HepG2 (cell line): ENCODE results near the gene ANKRD12. TPM values are rescaled to one million over a fixed set of nuclear protein-coding genes. Genes with fewer than 3 reads are reported as not detected.

Experiments
- FOXM1 ChIP-seq: sonication (generic); formaldehyde crosslinking; IDR thresholded peaks from 2 replicates; pipeline ENCODE4 v1.5.0; 2020; ENCODE audit warnings: missing genetic modification reagents
- HMGA1 ChIP-seq: sonication (generic); formaldehyde crosslinking; conservative IDR thresholded peaks from 2 replicates; pipeline ENCODE4 v1.4.0; 2020; ENCODE audit warnings: missing genetic modification reagents
- IRF9 ChIP-seq: sonication (generic); formaldehyde crosslinking; IDR thresholded peaks from 2 replicates; pipeline ENCODE4 v1.8.0; 2022; ENCODE audit warnings: missing genetic modification reagents, mild to moderate bottlenecking, borderline replicate concordance
- MEIS2 ChIP-seq: sonication (generic); formaldehyde crosslinking; IDR thresholded peaks from 2 replicates; pipeline ENCODE4 v1.9.0; 2021; ENCODE audit warnings: mild to moderate bottlenecking, missing genetic modification reagents
- PAXIP1 ChIP-seq: sonication (generic); formaldehyde crosslinking; conservative IDR thresholded peaks from 2 replicates; pipeline ENCODE4 v1.4.0; 2020; ENCODE audit warnings: mild to moderate bottlenecking, missing genetic modification reagents, moderate library complexity
- PRMT3 ChIP-seq: sonication (generic); formaldehyde crosslinking; IDR thresholded peaks from 2 replicates; pipeline ENCODE4 v1.8.1; 2022; ENCODE audit warnings: low read depth, mild to moderate bottlenecking, moderate library complexity, missing genetic modification reagents, borderline replicate concordance
- SIN3A ChIP-seq: IDR thresholded peaks from 2 replicates; pipeline ENCODE4 v1.6.1; 2011; ENCODE audit warnings: low read depth, mild to moderate bottlenecking, control low read depth, low read length, borderline replicate concordance
- ZNF253 ChIP-seq: sonication (generic); formaldehyde crosslinking; IDR thresholded peaks from 2 replicates; pipeline ENCODE4 v1.8.0; 2022; ENCODE audit warnings: mild to moderate bottlenecking, missing genetic modification reagents, borderline replicate concordance
- ZNF33B ChIP-seq: sonication (generic); formaldehyde crosslinking; IDR thresholded peaks from 2 replicates; pipeline ENCODE4 v1.5.1; 2020; ENCODE audit warnings: mild to moderate bottlenecking, missing genetic modification reagents
- ZNF407 ChIP-seq: sonication (generic); formaldehyde crosslinking; IDR thresholded peaks from one replicate; pipeline ENCODE4 v1.5.1; 2020; ENCODE audit warnings: mild to moderate bottlenecking, missing genetic modification reagents; ENCODE audit errors: not compliant biosample characterization
- ZNF616 ChIP-seq: sonication (generic); formaldehyde crosslinking; IDR thresholded peaks from 2 replicates; pipeline ENCODE4 v1.5.0; 2020; ENCODE audit warnings: low read depth, mild to moderate bottlenecking, missing genetic modification reagents
- polyA plus RNA-seq, 8 experiments: library from polyadenylated mRNA; depleted of rRNA in 3 of 8; stranded (reverse) in 7 of 8; unstranded in 1 of 8; fragments of >200 nt; fragmentation: Illumina TruSeq in 4 of 8; extraction: Trizol in 4 of 8; gene quantifications; 2 replicates each; pipeline versions ENCODE4 v1.2.1 to v1.2.3, GENCODE V29; 2011 to 2016; ENCODE audit warnings: low read depth in 4 of 8, missing spikeins in 1 of 8, mixed read lengths in 1 of 8; ENCODE audit not compliant: insufficient read depth in 1 of 8
- total RNA-seq, 5 experiments: library from RNA; depleted of rRNA; stranded (reverse); fragments of >200 nt; fragmentation: Illumina TruSeq; extraction: Trizol; gene quantifications; 2 replicates each; pipeline ENCODE4 v1.2.3, GENCODE V29; 2016; ENCODE audit warnings: low read depth in 1 of 5
- TF ChIP-seq, protein P1 (sequence below): sonication (generic); formaldehyde crosslinking; IDR thresholded peaks from 2 replicates; pipeline ENCODE4 v1.8.1; 2023; ENCODE audit warnings: mild to moderate bottlenecking, missing genetic modification reagents
- TF ChIP-seq, protein P2 (sequence below): fragments of 450-650 bp; IDR thresholded peaks from 2 replicates; pipeline ENCODE4 v1.6.1; 2016

The ANKRD12 gene
- total and polyA plus RNA-seq, 2 of the 13 experiments (the other 11 are each of a cell fraction or from before 2014, with no cell fraction given), result 6.0 to 23.2 TPM

GRCh38 chr18:9334973-9335696, 198.6 kb downstream of the ANKRD12 start (continued):
- TF ChIP-seq PRMT3 (CRISPR knock-in tag), result no peak
- no peak for TF ChIP-seq IRF9
- TF ChIP-seq, protein P1, sequence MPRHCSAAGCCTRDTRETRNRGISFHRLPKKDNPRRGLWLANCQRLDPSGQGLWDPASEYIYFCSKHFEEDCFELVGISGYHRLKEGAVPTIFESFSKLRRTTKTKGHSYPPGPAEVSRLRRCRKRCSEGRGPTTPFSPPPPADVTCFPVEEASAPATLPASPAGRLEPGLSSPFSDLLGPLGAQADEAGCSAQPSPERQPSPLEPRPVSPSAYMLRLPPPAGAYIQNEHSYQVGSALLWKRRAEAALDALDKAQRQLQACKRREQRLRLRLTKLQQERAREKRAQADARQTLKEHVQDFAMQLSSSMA (CRISPR knock-in tag), result 0 out of 2 replicates have a peak, but pooled peaks have one; percentile 67
- no peak for TF ChIP-seq ZNF616 (CRISPR knock-in tag)
- TF ChIP-seq, protein P2, sequence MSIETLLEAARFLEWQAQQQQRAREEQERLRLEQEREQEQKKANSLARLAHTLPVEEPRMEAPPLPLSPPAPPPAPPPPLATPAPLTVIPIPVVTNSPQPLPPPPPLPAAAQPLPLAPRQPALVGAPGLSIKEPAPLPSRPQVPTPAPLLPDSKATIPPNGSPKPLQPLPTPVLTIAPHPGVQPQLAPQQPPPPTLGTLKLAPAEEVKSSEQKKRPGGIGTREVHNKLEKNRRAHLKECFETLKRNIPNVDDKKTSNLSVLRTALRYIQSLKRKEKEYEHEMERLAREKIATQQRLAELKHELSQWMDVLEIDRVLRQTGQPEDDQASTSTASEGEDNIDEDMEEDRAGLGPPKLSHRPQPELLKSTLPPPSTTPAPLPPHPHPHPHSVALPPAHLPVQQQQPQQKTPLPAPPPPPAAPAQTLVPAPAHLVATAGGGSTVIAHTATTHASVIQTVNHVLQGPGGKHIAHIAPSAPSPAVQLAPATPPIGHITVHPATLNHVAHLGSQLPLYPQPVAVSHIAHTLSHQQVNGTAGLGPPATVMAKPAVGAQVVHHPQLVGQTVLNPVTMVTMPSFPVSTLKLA, result no peak
- no peak for TF ChIP-seq FOXM1
- TF ChIP-seq ZNF253 (CRISPR knock-in tag), result no peak
- TF ChIP-seq HMGA1, result no peak
- no peak for TF ChIP-seq ZNF33B (CRISPR knock-in tag)
- TF ChIP-seq PAXIP1 (CRISPR knock-in tag), result no peak
- 0 out of 2 replicates have a peak, but pooled peaks have one; percentile 50 for TF ChIP-seq SIN3A
- TF ChIP-seq MEIS2 (CRISPR knock-in tag), result no peak
- TF ChIP-seq ZNF407 (CRISPR knock-in tag), result no peak
